PC-9 (cell line): ENCODE measurements around the gene SYT7.

Experiments used
- EZH2 ChIP-seq: fragments of 200-600 bp; sonication (generic); IDR thresholded peaks from 2 replicates; pipeline ENCODE4 v1.8.0; 2017; ENCODE audit warnings: antibody characterized with exemption, low read depth
- TF ChIP-seq, protein P1 (sequence below): fragments of 200-600 bp; sonication (generic); conservative IDR thresholded peaks from 2 replicates; pipeline ENCODE4 v1.6.1; 2017; ENCODE audit warnings: mixed run types, antibody characterized with exemption, mild to moderate bottlenecking, moderate library complexity

DNA sequence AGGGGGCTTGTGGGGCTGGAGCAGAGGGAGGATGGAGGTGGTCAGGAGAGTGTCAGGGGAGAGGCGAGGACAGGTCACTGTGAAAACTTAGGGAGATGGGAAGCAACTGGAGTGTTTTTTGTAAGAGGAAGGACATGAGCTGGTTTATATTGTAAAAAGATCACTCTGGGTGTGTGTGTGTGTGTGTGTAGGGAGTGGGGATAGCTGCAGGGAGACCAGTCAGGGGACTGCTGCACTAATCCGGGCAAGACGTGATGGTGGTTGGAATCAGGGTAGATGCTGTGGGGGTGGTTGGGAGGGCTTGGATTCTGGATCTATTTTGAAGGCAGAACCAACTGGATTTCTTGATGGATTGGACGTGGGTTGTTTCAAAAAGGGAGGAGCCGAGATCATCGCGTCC, 11.3 kb upstream of the SYT7 start:
- TF ChIP-seq, protein P1, sequence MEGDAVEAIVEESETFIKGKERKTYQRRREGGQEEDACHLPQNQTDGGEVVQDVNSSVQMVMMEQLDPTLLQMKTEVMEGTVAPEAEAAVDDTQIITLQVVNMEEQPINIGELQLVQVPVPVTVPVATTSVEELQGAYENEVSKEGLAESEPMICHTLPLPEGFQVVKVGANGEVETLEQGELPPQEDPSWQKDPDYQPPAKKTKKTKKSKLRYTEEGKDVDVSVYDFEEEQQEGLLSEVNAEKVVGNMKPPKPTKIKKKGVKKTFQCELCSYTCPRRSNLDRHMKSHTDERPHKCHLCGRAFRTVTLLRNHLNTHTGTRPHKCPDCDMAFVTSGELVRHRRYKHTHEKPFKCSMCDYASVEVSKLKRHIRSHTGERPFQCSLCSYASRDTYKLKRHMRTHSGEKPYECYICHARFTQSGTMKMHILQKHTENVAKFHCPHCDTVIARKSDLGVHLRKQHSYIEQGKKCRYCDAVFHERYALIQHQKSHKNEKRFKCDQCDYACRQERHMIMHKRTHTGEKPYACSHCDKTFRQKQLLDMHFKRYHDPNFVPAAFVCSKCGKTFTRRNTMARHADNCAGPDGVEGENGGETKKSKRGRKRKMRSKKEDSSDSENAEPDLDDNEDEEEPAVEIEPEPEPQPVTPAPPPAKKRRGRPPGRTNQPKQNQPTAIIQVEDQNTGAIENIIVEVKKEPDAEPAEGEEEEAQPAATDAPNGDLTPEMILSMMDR = no peak
- TF ChIP-seq EZH2 = no peak
